GM12865 (cell line): ENCODE data around the gene KCNK7.
"Not testable (repeated sequence)": the region's sequence is repeated elsewhere in the genome, so short reads cannot be mapped to it uniquely, and the experiment has no call there.

Source experiments
- DNase-seq: peaks from one replicate; pipeline ENCODE4 v3.0.0; 2010; ENCODE audit warnings: low read depth
- H3K4me3 ChIP-seq: 2 replicates; pipeline ENCODE4 v1.5.1; 2011; ENCODE audit warnings: mild to moderate bottlenecking, low read depth, low read length, control low read depth
- CTCF ChIP-seq: IDR thresholded peaks from 2 replicates; pipeline ENCODE4 v1.5.1; 2011; ENCODE audit warnings: low read length, control low read depth, low read depth, inconsistent platforms; ENCODE audit not compliant: insufficient read depth; ENCODE audit errors: missing control alignments

KCNK7 gene

GRCh38 chr11:65572356-65573051 is 23.1 kb downstream of the KCNK7 start, which contains the start of gene FAM89B:
Gene FAM89B, plus strand, starts transcription at chr11:65572538. Its CDS starts 132 bp downstream, at chr11:65572670.
- DNase-seq, result peak; percentile 86
- no peak for TF ChIP-seq CTCF
- H3K4me3 ChIP-seq, result peak within 1 kb of the TSS; percentile 60

- TF ChIP-seq CTCF, result peak; percentile 21
- no peak for DNase-seq
- H3K4me3 ChIP-seq, result peak overlapping the region; percentile 60
These were observed 23.7 kb downstream of the KCNK7 start for GRCh38 chr11:65571940-65572339.

DNA sequence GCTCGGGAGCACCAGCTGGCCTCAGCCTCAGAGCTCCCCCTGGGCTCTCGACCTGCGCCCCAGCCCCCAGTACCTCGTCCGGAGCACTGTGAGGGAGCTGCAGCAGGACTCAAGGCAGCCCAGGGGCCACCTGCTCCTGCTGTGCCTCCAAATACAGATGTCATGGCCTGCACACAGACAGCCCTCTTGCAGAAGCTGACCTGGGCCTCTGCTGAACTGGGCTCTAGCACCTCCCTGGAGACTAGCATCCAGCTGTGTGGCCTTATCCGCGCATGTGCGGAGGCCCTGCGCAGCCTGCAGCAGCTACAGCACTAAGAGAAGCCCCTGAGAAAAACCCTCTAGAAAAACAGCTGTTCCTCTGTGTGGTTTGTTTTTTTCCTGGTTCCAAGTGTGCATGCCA is 24.2 kb downstream of the KCNK7 start:
- H3K4me3 ChIP-seq, result peak overlapping the region; percentile 91
- DNase-seq, result no peak
- TF ChIP-seq CTCF, result no peak

GRCh38 chr11:65569973-65570918 is 25.4 kb downstream of the KCNK7 start, which contains the start of gene ZNRD2:
Gene ZNRD2, plus strand, starts transcription at chr11:65570477. Its CDS starts 15 bp downstream, at chr11:65570492.
- TF ChIP-seq CTCF, result peak; percentile 63
- H3K4me3 ChIP-seq, result peak within 1 kb of the TSS; percentile 91
- DNase-seq, result peak; percentile 100

- H3K4me3 ChIP-seq, result peak overlapping the region; percentile 91
- DNase-seq, result no peak
- no peak for TF ChIP-seq CTCF
These were observed 26.2 kb downstream of the KCNK7 start for GRCh38 chr11:65569164-65569972.

DNA sequence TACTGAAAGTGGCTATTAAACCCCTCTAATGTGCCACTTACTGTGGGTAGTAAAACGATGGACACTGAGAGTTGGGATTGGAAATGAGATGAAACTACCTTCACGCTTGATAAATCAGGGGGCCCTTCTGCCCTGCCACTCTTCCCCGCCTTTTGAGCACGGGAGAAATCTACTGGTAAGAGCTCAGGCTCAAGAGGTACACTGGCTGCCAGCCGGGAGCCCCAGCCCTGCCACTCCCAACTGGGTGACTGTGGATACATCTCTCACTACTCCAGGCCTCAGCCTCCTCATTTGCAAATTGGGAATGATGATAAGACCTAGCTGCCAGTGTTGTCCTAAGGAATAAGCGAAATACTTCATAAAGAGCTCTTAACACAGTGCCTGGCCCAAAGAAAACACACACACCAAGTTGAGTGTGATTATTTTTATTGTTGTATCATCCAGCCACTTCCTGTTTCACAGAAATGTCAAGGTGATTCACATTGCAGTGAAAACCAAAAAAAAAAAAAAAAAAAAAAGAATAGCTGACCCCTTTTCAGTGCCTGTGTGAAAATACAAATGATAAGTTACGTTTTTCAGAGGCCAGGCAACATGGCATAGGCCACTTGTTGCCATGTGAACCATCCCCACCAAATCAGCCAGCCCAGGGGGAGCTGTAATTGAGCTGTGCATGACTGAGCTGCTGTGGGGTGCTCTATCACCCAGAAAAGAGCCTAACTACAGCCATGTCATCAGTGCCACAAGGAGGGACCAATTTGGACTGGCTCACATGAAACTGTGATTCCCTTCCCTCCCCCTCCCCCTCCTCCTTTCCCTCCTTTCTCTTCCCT is 29.8 kb downstream of the KCNK7 start:
- no peak for DNase-seq

DNA sequence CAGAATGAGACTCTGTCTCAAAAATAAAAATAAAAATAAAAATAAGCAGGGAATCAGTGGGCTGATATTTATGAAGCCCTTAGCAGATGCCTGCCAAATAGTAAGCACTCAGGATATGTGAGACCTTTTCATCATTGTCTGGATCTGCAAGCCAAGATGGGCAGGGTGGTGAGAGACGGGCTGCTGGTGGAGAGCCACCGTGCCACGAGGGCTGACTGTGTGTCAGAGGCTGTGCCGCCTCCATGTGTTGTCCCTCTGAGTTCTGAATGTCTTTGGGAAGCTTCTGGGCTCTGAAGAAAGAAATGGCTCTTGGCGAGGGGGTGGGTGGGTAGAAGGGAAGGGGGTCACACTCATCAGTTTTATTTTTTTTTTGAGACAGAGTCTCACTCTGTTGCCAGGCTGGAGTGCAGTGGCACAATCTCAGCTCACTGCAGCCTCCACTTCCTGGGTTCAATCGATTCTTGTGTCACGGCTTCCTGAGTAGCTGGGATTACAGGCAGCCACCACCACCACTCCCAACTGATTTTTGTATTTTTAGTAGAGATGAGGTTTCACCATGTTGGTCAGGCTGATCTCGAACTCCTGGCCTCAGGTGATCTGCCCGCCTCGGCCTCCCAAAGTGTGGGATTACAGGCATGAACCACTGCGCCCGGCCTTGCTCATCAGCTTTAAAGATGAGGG is 30.6 kb downstream of the KCNK7 start:
- DNase-seq, H3K4me3 ChIP-seq: not testable (repeated sequence)

More for the DNA sequence above, 29.8 kb downstream of the KCNK7 start:
- no peak overlapping the region for H3K4me3 ChIP-seq
- TF ChIP-seq CTCF, result no peak
